ENCODE measurements around the gene MVB12B.

Gene MVB12B

GRCh38 chr9:126331964-126332748 lies 5.5 kb downstream of the MVB12B start:
- DNase-seq (ENCODE audit: low spot score) = no peak

DNA sequence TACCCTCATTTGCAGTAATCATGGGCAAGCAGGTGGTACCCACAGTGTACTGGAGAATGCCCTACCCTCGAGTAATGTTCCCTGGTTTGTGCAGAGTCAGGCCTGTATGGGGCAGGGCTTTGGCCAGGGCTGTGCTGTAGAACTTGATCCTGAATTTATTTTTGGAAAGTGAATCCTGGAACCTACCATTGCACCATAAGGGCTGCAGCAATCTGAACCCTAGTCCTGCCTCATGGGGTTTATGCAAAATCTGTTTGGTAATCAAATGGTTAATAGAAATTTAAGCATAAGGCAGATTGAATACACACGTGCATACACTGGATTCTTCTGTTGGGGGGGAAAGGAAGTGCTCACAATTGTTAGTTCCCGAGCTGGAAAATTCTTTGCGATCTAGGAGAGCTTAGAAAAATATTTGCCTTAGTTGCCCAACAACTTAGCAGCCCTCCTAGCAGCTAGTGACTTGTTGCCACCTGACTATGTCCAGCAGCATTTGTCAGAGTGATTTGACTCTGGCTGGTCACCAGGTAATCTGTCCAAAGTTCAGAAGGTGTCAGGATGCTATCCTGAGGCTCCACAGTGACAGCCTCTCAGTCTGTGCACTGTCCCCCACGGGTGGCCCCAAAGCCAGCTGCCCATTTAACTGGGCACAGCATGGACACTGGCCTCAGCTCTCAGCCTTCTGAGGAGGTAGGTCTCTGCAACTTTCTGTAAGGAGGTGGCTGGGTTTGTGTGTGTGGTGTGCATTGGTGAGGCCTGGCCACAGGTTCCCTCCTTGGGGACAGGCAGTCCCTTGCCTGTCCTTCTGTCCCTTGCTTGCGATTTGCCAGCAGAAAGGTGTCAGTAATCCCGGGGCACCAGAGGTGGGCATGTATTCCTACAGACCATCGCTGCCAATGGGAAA lies 8.3 kb downstream of the MVB12B start:
- DNase-seq (ENCODE audit: low spot score) = no peak

DNA sequence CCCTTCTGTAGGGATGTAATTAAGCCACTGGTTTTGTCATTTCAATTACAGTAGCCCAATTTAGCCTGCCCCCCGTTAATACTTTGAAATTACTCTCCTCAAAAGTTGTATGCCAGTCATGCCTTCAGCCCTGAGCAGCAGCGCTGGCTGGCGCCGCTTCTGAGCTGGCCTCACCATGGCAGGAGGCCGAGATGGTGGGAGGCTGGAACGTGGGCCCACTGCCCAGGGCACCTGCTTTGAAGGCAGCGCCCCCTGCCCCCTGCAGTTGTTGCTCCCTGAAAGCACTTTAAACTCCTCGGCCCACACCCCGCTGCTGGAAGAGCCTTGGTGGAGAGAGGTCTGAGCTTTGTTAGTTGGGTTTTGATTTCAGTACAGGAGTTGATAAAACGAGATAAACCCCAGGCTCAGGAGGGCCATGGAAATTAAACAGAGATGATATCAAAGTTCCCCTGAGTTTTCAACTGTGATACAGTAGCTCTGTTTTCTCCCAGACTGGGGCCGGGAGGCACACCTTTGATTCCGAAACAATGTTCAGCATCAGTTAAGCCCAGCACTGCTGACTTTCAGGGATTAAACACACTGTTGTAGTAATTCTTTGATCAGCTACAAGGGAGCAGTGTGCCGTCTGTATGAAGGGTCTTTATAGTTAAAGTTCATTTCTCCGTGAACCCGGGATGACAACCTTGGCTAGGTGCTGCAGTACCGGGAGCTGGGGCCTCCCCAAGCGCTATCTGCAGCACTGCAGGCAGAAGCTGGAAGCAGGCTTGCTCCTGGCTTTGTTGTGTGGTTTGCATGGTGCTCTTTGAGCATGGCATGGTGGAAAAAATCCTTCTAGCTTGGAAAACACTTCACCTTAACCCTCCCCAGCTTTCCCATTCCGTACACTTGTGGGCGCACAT lies 9.5 kb downstream of the MVB12B start:
- DNase-seq (ENCODE audit: low spot score) = no peak

GRCh38 chr9:126336736-126337325 lies 10.2 kb downstream of the MVB12B start:
- no peak for DNase-seq (ENCODE audit: low spot score)

DNA sequence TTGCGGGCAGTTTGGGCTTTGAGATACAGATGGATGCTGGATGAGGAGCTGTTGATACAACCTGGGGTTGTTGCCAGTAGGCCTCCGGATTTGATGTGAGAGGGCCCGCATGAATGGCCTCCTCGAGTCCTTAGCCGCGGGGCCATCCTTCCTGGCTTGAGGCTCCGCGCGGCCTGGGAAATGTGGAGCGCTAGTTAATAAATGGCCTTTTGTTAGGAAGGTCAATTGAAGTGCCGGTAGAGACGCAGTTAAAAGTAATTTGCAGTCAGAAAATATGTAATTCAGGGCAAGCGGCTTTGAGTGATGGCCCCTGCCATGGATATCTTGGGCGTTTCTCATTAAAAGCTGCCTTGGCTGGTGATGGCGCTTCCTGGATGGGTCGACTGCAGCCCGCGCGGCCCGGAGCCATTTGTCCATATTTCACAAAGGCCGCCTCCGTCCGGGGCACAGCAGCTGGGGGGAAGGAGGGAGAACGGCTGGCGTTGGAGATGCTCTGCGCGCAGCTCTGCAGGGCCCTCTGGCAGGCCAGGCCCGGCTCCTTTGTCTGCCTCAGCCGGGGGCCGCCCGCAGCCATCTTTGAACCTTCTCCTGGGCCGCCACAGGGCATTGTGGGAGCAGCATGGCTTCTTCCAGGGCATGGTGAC lies 11.2 kb downstream of the MVB12B start:
- DNase-seq (ENCODE audit: low spot score) = no peak

GRCh38 chr9:126338945-126339344 lies 12.3 kb downstream of the MVB12B start:
- no peak for DNase-seq (ENCODE audit: low spot score)

DNA sequence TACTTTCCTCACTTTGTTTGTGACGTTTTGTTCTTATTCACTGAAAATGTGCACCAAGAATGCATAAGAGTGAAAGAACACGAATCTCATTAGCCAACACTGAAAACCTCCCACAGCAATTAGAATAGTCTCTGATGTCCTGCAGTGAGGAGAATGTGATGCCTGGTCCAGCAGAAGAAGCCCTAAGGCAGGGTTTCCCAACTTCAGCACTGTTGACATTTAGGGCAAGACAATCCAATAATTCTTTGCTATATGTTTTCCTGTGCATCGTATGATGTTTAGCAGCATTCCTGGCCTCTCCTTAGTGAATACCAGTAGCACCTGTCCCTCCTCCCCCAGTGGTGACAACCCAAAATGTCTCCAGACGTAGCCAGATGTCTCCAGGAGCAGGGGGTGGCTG lies 14.8 kb downstream of the MVB12B start:
- DNase-seq (ENCODE audit: low spot score) = no peak

GRCh38 chr9:126341902-126342301 lies 15.3 kb downstream of the MVB12B start:
- DNase-seq (ENCODE audit: low spot score) = no peak

DNA sequence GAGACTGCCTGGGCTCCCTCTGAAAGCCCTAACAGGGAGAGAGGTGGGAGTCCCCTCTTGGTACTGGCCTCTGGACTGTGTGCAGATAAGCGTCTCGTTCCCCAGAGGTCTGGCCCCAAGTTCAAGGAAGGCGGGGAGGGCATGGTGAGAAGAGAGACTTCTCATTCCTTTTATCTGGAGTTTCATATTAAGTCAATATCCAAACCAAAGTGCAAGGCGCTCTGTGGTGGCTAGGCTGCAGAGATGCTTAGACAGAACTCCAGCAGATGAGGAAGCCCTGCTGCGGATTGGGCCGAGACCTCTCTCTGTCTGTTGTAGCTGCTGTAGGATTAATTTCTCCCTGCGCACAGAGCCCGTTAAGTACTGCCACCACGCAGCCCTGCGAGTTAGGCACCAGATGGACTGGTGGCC lies 16.0 kb downstream of the MVB12B start:
- DNase-seq (ENCODE audit: low spot score) = no peak

- DNase-seq (ENCODE audit: low spot score) = no peak
Observed at GRCh38 chr9:126343271-126343700, 16.7 kb downstream of the MVB12B start.

- DNase-seq (ENCODE audit: low spot score) = no peak
Observed at GRCh38 chr9:126346031-126346430, 19.4 kb downstream of the MVB12B start.

GRCh38 chr9:126347093-126347492 lies 20.5 kb downstream of the MVB12B start:
- DNase-seq (ENCODE audit: low spot score) = no peak

- DNase-seq (ENCODE audit: low spot score) = no peak
Observed at GRCh38 chr9:126347911-126348760, 21.5 kb downstream of the MVB12B start.

- DNase-seq (ENCODE audit: low spot score) = no peak
Observed at GRCh38 chr9:126348911-126349550, 22.4 kb downstream of the MVB12B start.

DNA sequence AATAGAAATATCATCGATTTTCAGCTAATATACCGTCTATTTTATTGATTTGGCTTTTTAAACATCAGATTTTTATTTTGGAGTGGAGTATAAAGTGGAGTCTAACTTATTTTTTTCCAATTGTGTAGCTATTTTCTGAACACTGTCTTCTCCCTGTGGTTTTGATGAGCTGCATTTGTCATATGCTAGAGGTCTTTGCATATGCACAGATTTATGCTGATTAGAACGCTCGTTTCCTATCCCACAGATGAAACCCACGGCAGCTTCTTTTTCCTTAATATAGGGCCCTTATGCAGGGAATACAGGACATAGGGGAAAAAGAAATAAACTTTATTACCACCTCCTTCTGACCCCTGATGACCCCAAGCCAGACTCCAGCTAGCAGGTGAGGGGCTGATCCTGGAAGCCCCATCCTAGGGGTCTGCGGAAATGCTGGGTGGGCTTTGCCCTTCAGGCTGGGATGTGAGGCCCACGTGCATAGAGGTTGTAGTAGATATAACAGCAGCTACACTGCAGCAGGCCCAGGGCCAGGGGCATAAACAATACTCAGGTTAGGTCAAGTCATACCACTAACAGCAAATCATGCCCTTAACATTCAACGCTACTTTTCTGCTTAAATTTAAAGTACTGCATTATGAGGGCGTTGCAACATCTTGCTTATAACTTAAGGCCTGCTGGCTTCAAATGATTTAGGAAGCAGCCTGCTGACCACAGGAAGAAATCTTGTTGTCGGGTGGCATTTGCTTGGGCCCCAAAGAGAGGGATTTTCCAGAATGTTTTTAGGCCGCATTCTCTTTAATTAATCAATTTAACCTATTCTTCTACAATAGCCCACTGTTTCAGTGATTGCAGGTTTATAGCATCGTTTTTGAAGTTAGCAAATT lies 28.5 kb downstream of the MVB12B start:
- no peak for DNase-seq (ENCODE audit: low spot score)

DNA sequence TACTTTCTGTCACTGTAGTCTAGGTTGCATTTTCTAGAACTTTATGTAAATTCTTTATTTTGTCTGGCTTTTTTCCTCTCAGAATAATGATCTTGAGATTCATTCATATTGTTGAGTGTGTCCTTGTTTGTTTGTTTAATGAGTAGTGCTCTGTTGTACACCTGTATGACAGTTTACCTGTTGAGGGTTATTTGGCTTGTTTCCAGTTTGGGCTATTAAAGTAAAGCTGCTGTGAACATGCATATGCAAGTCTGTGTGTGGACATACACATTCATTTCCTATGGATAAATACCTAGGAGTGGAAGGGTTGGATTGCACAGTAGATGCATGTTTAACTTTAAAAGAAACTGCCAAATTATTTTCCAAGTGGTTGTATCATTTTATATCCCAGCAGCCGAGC lies 30.4 kb downstream of the MVB12B start:
- no peak for DNase-seq (ENCODE audit: low spot score)

- DNase-seq (ENCODE audit: low spot score) = no peak
Observed at GRCh38 chr9:126360073-126360472, 33.4 kb downstream of the MVB12B start.

DNA sequence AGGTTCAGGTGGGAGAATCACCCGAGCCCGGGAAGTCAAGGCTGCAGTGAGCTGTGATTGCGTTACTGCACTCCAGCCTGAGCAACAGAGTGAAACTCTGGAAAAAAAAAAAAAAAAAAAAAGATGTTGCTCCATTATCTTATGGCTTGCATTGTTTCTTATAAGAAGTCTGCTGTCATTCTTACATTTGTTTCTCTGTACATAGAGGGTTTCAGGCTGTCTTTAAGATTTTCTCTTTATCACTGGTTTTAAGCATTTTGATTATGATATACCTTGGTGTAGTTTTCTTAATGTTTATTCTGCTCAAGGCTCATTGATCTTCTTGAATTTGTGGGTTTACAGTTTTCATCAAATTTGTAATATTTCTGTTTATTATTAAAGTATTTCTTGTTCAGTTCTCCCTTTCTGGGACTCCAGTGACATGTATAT lies 35.2 kb downstream of the MVB12B start:
- DNase-seq (ENCODE audit: low spot score) = no peak

DNA sequence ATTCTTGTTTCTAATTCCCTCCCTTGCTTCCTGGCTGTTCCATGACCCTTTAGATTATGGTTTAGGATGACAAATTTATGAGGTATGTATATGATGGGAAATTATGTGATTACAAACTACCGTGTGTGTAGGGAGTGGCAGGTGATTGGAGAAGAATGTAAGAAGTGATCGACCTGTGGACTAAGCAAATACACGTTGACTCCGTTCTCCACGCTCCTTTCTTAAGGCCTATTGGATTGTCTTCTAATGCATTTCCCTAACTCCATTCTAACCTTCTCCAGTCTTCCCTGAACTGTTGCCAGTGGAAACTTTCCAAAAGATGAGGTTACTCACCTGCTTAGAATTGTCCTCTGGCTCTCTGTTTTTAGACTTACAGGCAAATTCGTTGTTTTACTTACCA lies 36.6 kb downstream of the MVB12B start:
- DNase-seq (ENCODE audit: low spot score) = no peak
